Ishikawa (cell line): ENCODE data around the gene FBLN1.

Experiments used
- CEBPB ChIP-seq: IDR thresholded peaks from 2 replicates; pipeline ENCODE4 v1.6.1; 2012
- EP300 ChIP-seq: IDR thresholded peaks from 2 replicates; pipeline ENCODE4 v1.6.1; 2012; ENCODE audit warnings: borderline replicate concordance
- FOXM1 ChIP-seq: IDR thresholded peaks from 2 replicates; pipeline ENCODE4 v1.6.1; 2012; ENCODE audit warnings: low read depth, borderline replicate concordance
- MAX ChIP-seq: IDR thresholded peaks from 2 replicates; pipeline ENCODE4 v1.6.1; 2012
- NFIC ChIP-seq: IDR thresholded peaks from 2 replicates; pipeline ENCODE4 v1.6.1; 2012
- RAD21 ChIP-seq: IDR thresholded peaks from 2 replicates; pipeline ENCODE4 v1.6.1; 2012; ENCODE audit warnings: low read depth
- REST ChIP-seq: IDR thresholded peaks from 2 replicates; pipeline ENCODE4 v1.6.1; 2012; ENCODE audit warnings: low read depth, mild to moderate bottlenecking
- TAF1 ChIP-seq: IDR thresholded peaks from 2 replicates; pipeline ENCODE4 v1.6.1; 2012; ENCODE audit warnings: low read depth, mild to moderate bottlenecking
- TEAD4 ChIP-seq: IDR thresholded peaks from 2 replicates; pipeline ENCODE4 v1.6.1; 2012
- USF1 ChIP-seq: IDR thresholded peaks from 2 replicates; pipeline ENCODE4 v1.6.1; 2012
- YY1 ChIP-seq: IDR thresholded peaks from 2 replicates; pipeline ENCODE4 v1.6.1; 2012; ENCODE audit warnings: low read depth
- ZBTB7A ChIP-seq: IDR thresholded peaks from 2 replicates; pipeline ENCODE4 v1.6.1; 2012; ENCODE audit warnings: low read depth

DNA sequence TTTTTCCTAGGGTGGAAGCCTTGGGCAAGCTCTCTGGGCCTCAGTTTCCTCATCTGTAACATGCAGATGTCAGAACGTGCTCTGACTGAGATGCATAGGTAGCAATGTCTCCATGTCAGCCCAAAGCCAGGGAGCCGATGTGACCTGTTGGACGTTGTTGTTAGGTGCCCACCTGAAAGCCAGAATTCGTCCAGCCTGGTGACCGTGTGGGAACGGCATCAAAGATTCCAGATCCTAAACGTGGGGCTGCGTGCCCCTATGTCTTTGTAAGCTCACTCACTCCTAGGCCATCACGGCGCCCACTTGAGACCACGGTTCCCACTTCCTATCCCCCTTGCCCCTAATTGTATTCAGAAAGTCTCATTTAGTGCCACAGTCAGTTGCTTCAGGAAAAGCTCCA is 48.2 kb downstream of the FBLN1 start:
- TF ChIP-seq MAX: no peak
- no peak for TF ChIP-seq CEBPB
- no peak for TF ChIP-seq FOXM1
- TF ChIP-seq TEAD4: no peak
- TF ChIP-seq EP300: no peak
- TF ChIP-seq USF1: no peak
- TF ChIP-seq RAD21: no peak
- no peak for TF ChIP-seq YY1
- TF ChIP-seq ZBTB7A: no peak
- no peak for TF ChIP-seq TAF1
- no peak for TF ChIP-seq REST
- no peak for TF ChIP-seq NFIC
